BLaER1 (cell line): ENCODE results near the gene ETS2.

ENCODE experiments used
- H3K27ac ChIP-seq: shearing (Covaris generic); formaldehyde crosslinking; 2 replicates; pipeline ENCODE4 v1.8.1; 2022
- H3K27me3 ChIP-seq: shearing (Covaris generic); formaldehyde crosslinking; 2 replicates; pipeline ENCODE4 v1.8.1; 2022
- H3K36me3 ChIP-seq: shearing (Covaris generic); formaldehyde crosslinking; 2 replicates; pipeline ENCODE4 v1.8.1; 2022
- H3K4me1 ChIP-seq: shearing (Covaris generic); formaldehyde crosslinking; 2 replicates; pipeline ENCODE4 v1.8.1; 2022
- H3K4me2 ChIP-seq: shearing (Covaris generic); formaldehyde crosslinking; 2 replicates; pipeline ENCODE4 v1.8.1; 2022
- H3K4me3 ChIP-seq: shearing (Covaris generic); formaldehyde crosslinking; 2 replicates; pipeline ENCODE4 v1.8.1; 2022
- H3K9ac ChIP-seq: shearing (Covaris generic); formaldehyde crosslinking; 2 replicates; pipeline ENCODE4 v1.8.1; 2022
- H3K9me3 ChIP-seq: shearing (Covaris generic); formaldehyde crosslinking; 2 replicates; pipeline ENCODE4 v1.8.1; 2022
- H4K20me1 ChIP-seq: shearing (Covaris generic); formaldehyde crosslinking; 2 replicates; pipeline ENCODE4 v1.8.1; 2022
- Cebpa-rat ChIP-seq: shearing (Covaris generic); IDR thresholded peaks from 2 replicates; pipeline ENCODE4 v1.8.1; 2022

ETS2 gene

DNA sequence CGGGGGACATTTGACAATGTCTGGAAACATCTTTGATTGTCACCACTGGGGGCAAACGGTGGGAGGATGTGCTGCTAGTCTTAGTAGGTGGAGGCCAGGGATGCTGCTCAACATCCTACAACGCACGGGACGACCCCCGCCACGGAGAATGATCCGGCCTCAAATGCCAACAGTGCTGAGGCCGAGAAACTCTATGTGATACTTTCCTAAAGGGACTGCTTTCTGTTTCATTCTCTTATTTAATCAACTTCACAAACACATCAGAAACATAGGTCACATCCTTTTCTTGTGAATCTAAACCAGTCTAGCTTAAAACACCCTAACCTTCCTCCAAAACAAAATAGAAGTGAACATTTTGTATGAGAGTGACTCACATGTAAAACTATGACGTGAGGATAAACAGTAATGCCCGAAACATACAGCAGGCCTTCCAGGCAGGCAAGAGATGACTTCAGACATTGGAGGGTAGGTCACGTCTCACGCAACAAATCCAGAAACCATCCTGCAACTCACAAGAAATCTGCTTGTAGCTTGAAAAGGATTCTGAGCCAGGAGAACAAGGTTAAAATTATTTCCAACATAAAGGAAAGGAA is 37.2 kb upstream of the ETS2 start:
- peak overlapping the region; percentile 73 for H3K27ac ChIP-seq
- H3K9me3 ChIP-seq: no peaks in the 10 kb centered on the region; the same call in 1 of the 2 replicates
- H3K4me2 ChIP-seq: peak overlapping the region; percentile 78
- no peak for TF ChIP-seq Cebpa-rat
- H4K20me1 ChIP-seq: no peaks in the 10 kb centered on the region
- peak overlapping the region; percentile 62 for H3K9ac ChIP-seq
- peak overlapping the region; percentile 34; the same call in 1 of the 2 replicates for H3K4me3 ChIP-seq
- H3K36me3 ChIP-seq: no peaks in the 10 kb centered on the region
- H3K4me1 ChIP-seq: peaks cover 88% of the 10 kb centered on the region
- H3K27me3 ChIP-seq: no peaks in the 10 kb centered on the region

- Histone ChIP-seq H3K9ac (peak overlapping the region; percentile 62), H3K9me3 (no peaks in the 10 kb centered on the region; the same call in 1 of the 2 replicates), H3K36me3 (no peaks in the 10 kb centered on the region), H3K27ac (peak overlapping the region; percentile 73), H3K4me1 (peaks cover 95% of the 10 kb centered on the region), H3K4me3 (peak overlapping the region; percentile 34; the same call in 1 of the 2 replicates), H4K20me1 (no peaks in the 10 kb centered on the region), H3K27me3 (no peaks in the 10 kb centered on the region), H3K4me2 (peak overlapping the region; percentile 78)
- no peak for TF ChIP-seq Cebpa-rat
Observed at GRCh38 chr21:38769191-38769780, 36.4 kb upstream of the ETS2 start.

GRCh38 chr21:38770660-38771059 is 35.1 kb upstream of the ETS2 start:
- Histone ChIP-seq H3K27me3 (no peaks in the 10 kb centered on the region), H3K4me1 (peaks cover 98% of the 10 kb centered on the region), H3K4me2 (peak overlapping the region; percentile 78), H3K4me3 (no peak overlapping the region), H3K9me3 (no peaks in the 10 kb centered on the region; the same call in 1 of the 2 replicates), H3K27ac (peak overlapping the region; percentile 73), H3K9ac (no peak overlapping the region), H4K20me1 (no peaks in the 10 kb centered on the region), H3K36me3 (no peaks in the 10 kb centered on the region)
- TF ChIP-seq Cebpa-rat: no peak

GRCh38 chr21:38771536-38771935 is 34.2 kb upstream of the ETS2 start:
- H3K27me3 ChIP-seq: no peaks in the 10 kb centered on the region
- TF ChIP-seq Cebpa-rat: no peak

GRCh38 chr21:38772646-38773045 is 33.1 kb upstream of the ETS2 start:
- no peaks in the 10 kb centered on the region for H3K27me3 ChIP-seq
- H3K27ac ChIP-seq: peak overlapping the region; percentile 90
- H3K4me1 ChIP-seq: peaks cover 100% of the 10 kb centered on the region
- TF ChIP-seq Cebpa-rat: no peak
- H3K9ac ChIP-seq: peak overlapping the region; percentile 74
- H4K20me1 ChIP-seq: no peaks in the 10 kb centered on the region
- no peaks in the 10 kb centered on the region; the same call in 1 of the 2 replicates for H3K9me3 ChIP-seq
- H3K4me2 ChIP-seq: peak overlapping the region; percentile 78
- no peaks in the 10 kb centered on the region for H3K36me3 ChIP-seq
- H3K4me3 ChIP-seq: peak overlapping the region; percentile 8; the same call in 1 of the 2 replicates

More at GRCh38 chr21:38771536-38771935, 34.2 kb upstream of the ETS2 start:
- H3K4me3 ChIP-seq: no peak overlapping the region
- no peaks in the 10 kb centered on the region; the same call in 1 of the 2 replicates for H3K9me3 ChIP-seq
- H3K27ac ChIP-seq: peak overlapping the region; percentile 90; the same call in 1 of the 2 replicates
- H4K20me1 ChIP-seq: no peaks in the 10 kb centered on the region
- peaks cover 98% of the 10 kb centered on the region for H3K4me1 ChIP-seq
- H3K36me3 ChIP-seq: no peaks in the 10 kb centered on the region
- H3K9ac ChIP-seq: no peak overlapping the region
- peak overlapping the region; percentile 78 for H3K4me2 ChIP-seq

DNA sequence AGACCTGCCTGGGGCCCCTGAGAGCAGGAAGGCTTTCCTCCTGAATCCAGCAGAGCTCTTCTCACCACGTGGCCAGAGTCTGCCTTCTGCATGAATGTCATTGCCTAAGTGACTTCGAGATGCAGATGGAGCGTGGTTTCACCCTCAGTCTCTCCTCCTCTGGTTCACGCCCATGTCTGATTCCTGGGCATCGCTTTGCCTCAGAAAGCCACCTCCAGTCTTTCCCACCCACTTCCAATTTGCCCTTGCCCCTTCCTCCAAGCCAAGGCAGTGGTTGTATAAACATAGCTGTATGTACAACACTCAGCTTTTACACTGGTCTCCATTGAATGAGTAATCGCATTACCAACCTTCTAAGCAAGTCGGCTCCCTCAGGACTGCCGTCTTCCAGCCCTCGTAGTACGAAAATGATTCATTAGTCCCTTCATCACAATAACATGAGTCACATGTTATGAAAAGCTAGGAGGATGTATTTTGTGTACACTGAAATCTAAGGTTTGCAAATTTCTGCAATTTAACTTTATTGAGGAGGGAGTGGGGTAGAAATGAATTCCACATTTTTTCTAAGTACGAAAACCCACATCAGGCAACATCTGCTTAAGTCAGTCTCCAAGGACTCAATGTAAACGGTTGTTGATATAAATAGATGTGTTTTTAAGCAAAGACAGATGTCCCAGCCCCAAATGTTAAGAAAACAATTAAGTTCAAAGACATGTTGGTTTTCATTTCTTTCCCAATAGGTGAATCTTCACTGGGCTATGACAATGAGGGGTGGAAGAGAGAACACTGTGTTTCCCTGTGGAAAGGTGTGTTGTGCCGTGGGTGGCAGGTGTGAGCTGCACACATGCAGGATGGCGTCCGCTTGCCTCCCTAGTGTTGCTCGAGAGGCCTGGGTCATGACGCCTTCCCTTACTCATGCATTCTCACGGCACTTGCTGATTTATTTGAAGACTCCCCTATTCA is 32.3 kb upstream of the ETS2 start:
- H3K4me1 ChIP-seq: peaks cover 100% of the 10 kb centered on the region
- H3K9ac ChIP-seq: peak overlapping the region; percentile 74
- no peaks in the 10 kb centered on the region for H3K36me3 ChIP-seq
- 0 out of 2 replicates have a peak, but pooled peaks have one; percentile 58 for TF ChIP-seq Cebpa-rat
- peak overlapping the region; percentile 90 for H3K27ac ChIP-seq
- H4K20me1 ChIP-seq: no peaks in the 10 kb centered on the region
- peak overlapping the region; percentile 78 for H3K4me2 ChIP-seq
- peaks cover 3% of the 10 kb centered on the region for H3K9me3 ChIP-seq
- H3K4me3 ChIP-seq: peak overlapping the region; percentile 2; the same call in 1 of the 2 replicates
- H3K27me3 ChIP-seq: no peaks in the 10 kb centered on the region

GRCh38 chr21:38774152-38774551 is 31.6 kb upstream of the ETS2 start:
- Histone ChIP-seq H3K4me1 (peaks cover 99% of the 10 kb centered on the region), H4K20me1 (no peaks in the 10 kb centered on the region), H3K27ac (peak overlapping the region; percentile 90), H3K4me3 (no peak overlapping the region), H3K9ac (peak overlapping the region; percentile 74), H3K36me3 (peaks cover 3% of the 10 kb centered on the region; the same call in 1 of the 2 replicates), H3K27me3 (no peaks in the 10 kb centered on the region), H3K9me3 (peaks cover 10% of the 10 kb centered on the region), H3K4me2 (peak overlapping the region; percentile 78)
- TF ChIP-seq Cebpa-rat: no peak

DNA sequence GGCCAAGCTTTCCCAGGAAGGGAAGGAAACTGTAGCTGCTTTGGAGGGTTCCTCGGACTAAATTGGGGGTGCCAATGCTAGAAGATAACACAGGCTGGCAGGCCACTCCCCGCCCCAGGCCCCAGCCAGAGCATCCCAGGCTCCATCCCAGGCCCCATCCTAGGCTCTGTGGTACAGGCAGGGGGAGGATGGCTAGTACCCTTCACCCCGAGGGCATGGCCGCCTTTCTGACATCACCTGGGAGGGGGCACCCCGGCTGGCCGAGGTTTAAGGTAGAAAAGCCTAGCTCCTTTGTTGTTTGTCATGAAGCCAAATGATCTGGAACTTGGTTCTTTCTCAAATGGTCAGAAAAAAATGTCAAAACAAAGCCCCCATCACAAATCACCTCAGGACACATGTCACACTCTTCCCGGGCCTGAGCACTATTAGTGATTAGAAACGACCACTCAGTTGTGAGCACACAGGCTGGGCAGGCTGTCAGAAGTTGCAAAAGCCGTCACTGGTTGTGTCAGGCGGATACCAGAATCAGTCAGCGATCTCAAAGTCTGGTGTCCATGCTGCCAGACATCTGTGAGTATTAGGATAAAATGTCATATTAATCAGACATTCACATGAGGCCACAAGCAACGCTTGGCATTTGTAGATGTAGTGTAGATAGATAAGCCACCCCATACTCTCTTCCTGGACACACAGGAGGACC is 31.0 kb upstream of the ETS2 start:
- H3K4me3 ChIP-seq: no peak overlapping the region
- peaks cover 93% of the 10 kb centered on the region for H3K4me1 ChIP-seq
- TF ChIP-seq Cebpa-rat: no peak
- H3K27ac ChIP-seq: peak overlapping the region; percentile 90
- no peak overlapping the region for H3K9ac ChIP-seq
- peaks cover 6% of the 10 kb centered on the region; the same call in 1 of the 2 replicates for H3K36me3 ChIP-seq
- peak overlapping the region; percentile 78 for H3K4me2 ChIP-seq
- H4K20me1 ChIP-seq: no peaks in the 10 kb centered on the region
- H3K27me3 ChIP-seq: no peaks in the 10 kb centered on the region
- peaks cover 16% of the 10 kb centered on the region for H3K9me3 ChIP-seq

- TF ChIP-seq Cebpa-rat: no peak
- Histone ChIP-seq H3K27me3 (no peaks in the 10 kb centered on the region), H3K4me2 (peak overlapping the region; percentile 78), H3K4me3 (no peak overlapping the region; the same call in 1 of the 2 replicates), H3K9me3 (peaks cover 23% of the 10 kb centered on the region), H4K20me1 (no peaks in the 10 kb centered on the region), H3K4me1 (peaks cover 88% of the 10 kb centered on the region), H3K9ac (no peak overlapping the region), H3K27ac (peak overlapping the region; percentile 90; the same call in 1 of the 2 replicates), H3K36me3 (peaks cover 6% of the 10 kb centered on the region; the same call in 1 of the 2 replicates)
Observed at GRCh38 chr21:38775733-38776132, 30.0 kb upstream of the ETS2 start.
